ENCODE measurements around the gene RPL27A.
A peak's percentile ranks its signal among the peaks of the same experiment; 100 is the strongest.

The RPL27A gene

DNA sequence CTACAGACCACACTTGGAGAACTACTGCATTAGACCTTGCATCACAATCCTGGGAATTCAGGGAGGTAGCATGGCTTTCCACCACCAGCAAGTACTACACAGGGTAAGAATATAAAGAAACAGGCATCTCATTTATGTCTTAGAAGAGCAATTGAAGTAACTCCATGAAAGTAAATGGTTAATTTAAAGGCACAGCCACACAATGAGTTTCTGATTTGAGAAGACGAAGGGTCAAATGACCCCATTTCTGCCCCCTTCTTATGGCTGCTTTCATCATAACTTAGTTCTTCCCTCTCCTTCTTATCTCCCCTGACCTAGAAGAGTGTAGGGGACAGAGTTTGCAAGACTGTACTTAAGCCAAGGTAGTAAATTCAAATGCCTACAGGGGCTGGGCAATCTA is 6.1 kb upstream of the RPL27A start:
- DNase-seq, result no peak

DNA sequence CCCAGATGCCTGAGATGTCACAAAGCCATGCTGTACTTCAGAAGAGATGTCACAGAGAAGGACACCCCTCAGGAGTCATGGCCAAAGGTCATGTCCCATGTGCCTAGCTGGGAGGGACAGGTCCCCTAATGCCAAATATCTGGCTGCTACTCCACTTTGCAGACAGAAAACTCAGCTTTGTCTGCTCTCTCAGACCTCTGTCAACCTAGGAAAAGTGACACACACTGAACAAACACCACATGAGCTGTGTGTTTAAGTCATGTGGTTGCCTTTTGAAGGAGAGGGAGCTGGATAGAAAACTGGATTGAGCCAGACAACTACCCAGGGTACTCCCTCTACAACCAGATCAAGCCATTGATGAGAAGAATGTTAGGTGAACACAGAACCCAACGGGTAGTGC is 3.6 kb upstream of the RPL27A start:
- no peak for DNase-seq

- no peak for DNase-seq
Measured at GRCh38 chr11:8681837-8682302, 722 bp upstream of the RPL27A start.

DNA sequence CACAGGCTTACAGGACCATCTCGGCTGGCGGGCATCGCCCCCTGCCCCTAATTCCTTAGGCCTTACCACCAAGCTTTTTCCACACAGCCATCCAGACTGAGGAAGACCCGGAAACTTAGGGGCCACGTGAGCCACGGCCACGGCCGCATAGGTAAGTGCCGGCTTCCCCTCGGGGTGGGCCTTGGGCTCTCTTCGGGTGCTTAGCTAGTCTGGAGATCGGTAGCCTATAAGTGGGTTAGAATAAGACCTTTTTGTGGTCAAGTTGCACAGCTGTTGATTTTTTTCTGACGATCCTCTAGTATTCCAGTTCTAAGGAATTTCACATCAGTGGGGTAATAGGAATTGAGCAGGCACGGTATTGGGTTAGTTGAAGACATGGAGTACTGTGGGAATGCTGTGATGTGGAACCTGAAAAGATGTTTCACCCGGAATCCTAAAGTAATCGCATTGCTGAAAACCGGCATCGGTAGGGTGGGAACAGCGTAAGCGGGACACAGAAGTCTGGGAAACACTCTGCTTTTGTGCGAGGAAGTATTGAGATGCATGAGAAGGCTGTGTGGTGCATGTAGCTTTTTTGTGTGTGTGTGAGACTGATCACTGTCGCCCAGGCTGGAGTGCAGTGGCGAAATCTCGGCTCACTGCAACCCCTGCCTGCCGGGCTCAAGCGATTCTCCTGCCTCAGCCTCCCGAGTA is 669 bp downstream of the RPL27A start:
- DNase-seq, result peak; percentile 47

DNA sequence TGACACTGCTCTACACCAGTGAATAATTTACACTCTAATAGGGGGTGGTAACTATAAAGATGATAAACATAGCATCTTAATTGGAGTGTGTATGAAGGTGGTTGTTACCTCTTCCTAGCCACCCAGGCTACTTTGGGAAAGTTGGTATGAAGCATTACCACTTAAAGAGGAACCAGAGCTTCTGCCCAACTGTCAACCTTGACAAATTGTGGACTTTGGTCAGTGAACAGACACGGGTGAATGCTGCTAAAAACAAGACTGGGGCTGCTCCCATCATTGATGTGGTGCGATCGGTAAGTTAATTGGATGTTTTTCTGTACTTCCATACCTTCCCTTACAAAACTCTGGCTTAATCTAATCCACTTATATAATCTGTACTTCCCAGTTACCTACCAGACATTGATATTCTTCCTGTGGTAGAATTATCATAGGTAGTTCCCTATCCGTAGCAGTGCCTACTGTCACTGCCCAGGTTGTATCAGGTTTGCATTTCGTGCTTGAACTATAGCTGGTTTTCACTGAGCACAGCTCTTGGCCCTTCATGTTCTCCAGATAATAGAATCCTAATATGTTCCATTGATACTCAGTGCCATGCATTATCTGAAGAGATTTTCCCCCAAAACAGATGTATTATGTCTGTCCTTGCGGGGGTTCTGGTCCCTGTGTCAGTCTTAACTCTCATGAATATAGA is 2.2 kb downstream of the RPL27A start:
- DNase-seq, result no peak

DNA sequence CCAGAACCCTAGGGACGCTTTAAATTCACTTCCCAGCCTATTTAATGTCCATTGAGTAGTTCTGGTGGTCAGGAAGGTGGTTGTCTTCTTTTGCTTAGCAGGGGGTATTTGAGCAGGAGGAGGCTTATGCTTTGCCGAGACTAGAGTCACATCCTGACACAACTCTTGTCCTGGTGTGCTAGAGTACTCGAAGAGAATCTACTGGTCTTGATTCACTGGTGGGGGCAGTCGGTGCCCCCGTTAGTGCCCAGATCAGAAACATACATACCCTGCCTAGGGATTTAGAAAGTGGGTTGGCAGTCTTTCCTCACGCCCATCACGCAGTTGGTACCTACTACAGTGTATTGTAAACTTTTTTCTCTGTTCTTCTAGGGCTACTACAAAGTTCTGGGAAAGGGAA is 2.7 kb downstream of the RPL27A start:
- peak; percentile 12 for DNase-seq

GRCh38 chr11:8685820-8686219 is 3.2 kb downstream of the RPL27A start:
- DNase-seq, result no peak

DNA sequence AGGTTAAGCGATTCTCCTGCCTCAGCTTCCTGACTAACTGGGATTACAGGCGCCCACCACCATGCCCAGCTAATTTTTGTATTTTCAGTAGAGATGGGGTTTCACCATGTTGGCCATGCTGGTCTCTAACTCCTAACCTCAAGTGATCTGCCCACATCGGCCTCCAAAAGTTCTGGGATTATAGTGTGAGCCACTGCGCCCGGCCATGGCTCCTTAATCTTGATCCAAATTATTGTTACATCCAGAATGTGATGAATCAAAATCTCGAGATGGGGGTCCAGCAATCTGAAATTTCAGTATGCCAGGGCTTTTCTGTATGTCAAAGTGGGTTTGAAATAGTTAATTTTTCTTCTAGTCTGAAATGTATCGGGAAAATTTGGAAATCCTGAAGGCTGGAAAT is 3.7 kb downstream of the RPL27A start:
- no peak for DNase-seq

DNA sequence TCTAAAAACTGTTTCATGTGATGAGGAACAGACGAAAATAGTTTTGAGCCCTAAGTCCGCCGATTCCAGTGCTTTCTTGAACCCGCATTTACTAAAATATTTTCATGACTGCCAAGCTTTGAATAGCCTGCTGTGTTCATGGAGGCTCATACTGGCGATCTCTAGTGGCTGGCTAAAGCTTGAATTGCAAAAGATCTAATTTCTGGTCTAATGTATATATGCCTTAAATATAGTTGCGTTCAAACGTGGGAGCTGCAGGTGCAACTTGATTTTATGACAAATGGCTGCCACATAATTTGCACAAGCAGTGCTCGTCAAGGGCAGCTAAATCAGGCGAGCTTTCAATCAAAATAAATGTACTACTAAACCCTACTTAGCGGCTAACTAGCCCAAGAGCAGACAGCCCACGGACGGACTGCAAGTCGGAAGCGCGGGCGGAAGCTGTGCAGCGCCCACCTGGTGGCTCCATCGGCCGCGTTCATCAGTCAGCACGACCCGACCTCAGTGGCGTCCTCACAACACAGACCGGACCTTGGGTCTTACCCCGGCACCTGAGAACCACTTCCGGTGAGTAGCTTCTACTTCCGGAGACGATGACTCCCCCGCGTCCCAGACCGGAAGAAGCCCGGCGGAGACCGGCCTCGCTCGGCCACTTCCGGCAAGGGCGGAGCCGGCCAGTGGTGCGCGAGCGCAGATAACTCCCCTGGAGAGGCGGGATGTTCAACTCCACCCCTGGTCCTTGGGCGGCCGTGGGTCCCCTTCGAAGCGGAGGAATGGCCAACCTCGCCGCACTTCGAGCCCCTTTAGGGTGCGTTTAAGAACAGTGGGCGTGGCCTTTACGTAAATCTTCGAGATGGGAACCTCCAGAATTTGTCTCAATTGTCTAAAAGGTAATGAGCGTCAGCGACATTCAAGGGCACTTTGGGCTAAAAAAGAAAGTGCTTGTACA is 6.1 kb downstream of the RPL27A start:
- DNase-seq, result peak; percentile 97

DNA sequence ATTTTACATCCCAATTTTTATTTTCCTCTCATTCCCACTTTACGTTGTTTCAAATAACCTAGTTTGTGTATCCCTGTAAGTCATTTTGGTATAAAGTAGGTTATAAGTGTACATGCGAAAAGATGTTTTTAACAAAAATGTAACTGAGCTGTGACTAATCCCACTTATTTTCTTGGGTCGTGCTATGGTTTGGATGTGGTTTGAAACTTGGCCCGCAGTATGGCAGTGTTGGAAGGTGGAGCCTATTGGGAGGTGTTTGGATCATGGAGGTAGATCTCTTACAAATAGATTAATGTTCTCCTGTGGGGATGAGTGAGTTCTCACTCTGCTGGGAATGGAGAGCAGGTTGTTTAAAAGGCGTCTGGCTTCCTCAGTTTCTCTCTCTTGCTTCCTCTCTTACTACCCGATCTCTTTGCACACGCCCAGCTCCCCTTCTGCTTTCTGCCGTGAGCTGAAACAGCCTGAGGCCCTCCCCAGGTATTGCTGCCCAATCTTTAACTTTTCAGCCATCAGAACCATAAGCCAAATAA is 7.2 kb downstream of the RPL27A start:
- DNase-seq, result no peak

GRCh38 chr11:8690374-8691342 is 8.1 kb downstream of the RPL27A start:
- no peak for DNase-seq

- no peak for DNase-seq
Measured at GRCh38 chr11:8691601-8692000, 9.0 kb downstream of the RPL27A start.

GRCh38 chr11:8692417-8692816 is 9.8 kb downstream of the RPL27A start:
- DNase-seq, result no peak

DNA sequence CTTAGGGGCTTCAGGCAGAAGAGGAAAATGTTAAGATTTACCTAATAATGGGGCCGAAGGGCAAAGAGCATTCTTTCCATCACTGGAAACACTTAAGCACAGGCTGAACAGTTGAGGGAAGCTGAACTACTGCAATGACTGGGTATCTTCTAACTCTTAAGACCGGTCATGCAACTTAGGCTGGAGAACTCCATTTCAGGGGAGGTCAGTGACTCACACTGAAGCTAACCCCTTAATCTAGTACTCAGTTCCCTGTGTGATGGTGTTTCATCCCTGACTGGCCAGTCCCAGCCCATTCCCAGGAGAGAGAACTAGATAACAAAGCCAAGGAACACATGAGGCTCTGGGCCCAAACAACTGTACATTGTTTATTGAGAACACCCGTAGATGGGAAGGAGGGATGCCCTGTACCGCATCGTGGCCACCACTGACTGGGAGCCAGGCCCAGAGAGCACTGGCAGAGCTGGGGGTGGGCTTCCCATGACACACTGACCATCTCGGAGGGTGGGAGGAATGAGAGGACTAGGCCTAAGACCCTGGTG is 10.5 kb downstream of the RPL27A start:
- no peak for DNase-seq

GRCh38 chr11:8693555-8693954 is 11.0 kb downstream of the RPL27A start:
- DNase-seq, result no peak

DNA sequence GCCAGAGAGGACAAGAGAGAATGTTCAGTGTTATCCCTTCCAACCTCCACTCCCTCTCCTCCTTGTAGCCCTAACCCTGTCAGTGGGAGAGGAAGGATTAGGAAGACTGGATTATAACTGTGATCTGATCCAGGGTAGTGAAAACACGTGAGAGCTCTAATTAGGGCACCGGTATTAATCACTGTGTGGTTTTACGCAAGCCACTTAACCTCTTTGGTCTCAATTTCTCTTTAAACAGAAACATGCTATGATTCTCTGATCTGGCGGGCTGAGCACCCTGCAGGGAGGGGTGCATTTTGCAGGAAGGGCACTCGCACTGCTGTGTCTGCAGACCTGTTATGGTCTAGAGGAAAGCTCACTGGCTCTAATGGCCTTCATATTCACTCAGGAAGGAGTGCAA is 11.5 kb downstream of the RPL27A start:
- DNase-seq, result peak; percentile 13

- no peak for DNase-seq
Measured at GRCh38 chr11:8697054-8697453, 14.5 kb downstream of the RPL27A start.

- DNase-seq, result no peak
Measured at GRCh38 chr11:8698379-8698851, 15.8 kb downstream of the RPL27A start.

- DNase-seq, result no peak
Measured at GRCh38 chr11:8698917-8699441, 16.4 kb downstream of the RPL27A start.

- DNase-seq, result no peak
Measured at GRCh38 chr11:8699903-8700302, 17.3 kb downstream of the RPL27A start.

DNA sequence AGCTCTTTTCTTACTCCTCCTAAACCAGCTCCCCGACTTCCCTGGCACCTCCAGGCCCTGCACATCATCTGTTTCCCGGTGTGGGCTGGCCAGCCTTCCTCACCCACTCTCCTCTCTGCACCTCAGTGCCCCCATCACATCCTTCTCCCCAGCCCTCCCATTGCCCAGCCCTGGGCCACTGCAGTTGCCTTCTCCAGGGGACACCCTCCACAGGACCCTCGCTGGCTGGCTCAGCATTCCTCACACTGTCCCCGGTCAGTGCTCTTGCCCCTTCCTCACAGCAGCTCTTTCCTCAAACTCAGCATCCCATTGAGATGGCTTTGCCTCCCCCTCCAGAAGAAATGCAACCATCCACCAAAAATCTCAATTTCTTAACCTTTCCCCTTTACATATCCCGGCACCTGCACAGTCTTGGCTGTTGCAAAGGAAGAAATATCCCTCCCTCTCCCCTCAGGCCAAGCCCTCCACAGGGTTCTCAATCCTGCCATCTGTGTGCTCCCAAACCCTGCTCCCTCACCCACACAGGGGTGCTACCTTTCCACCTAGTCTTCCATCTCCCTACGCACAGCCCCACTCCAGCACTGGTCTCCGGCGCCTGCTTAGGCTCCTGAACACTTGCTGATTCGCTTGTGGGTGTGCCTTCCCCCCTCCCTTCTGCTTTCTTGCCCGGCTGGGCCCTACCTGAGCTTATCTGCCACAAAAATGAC is 19.5 kb downstream of the RPL27A start:
- DNase-seq, result no peak
